Keratinocyte (primary cell): ENCODE data around the gene GPR157. TPM values are rescaled to one million over a fixed set of nuclear protein-coding genes. Genes with fewer than 3 reads are reported as not detected.

Experiments
- DNase-seq: peaks from one replicate; pipeline ENCODE4 v3.0.0-alpha.2; 2011; ENCODE audit warnings: low read depth, missing footprints, low spot score
- FAIRE-seq: peaks from 2 replicates; lab custom pipeline; 2011; peaks lifted over from hg19 to GRCh38; lab: Jason Lieb, UNC
- H2AFZ ChIP-seq: 2 replicates; pipeline ENCODE4 v1.6.0; 2012; ENCODE audit warnings: low read length, control low read depth, inconsistent platforms; ENCODE audit not compliant: control insufficient read depth
- H3K27ac ChIP-seq: 2 replicates; pipeline ENCODE4 v1.5.1; 2011; ENCODE audit warnings: low read length; ENCODE audit not compliant: control insufficient read depth, insufficient read depth
- H3K27me3 ChIP-seq: 3 replicates; pipeline ENCODE4 v1.6.0; 2011; ENCODE audit warnings: low read length; ENCODE audit not compliant: control insufficient read depth, insufficient read depth; ENCODE audit errors: extremely low read depth
- H3K36me3 ChIP-seq, 2 experiments: 2 replicates in 1 of 2; 3 replicates in 1 of 2; pipeline ENCODE4 v1.5.1; 2011; ENCODE audit warnings: low read length in 2 of 2, mild to moderate bottlenecking in 1 of 2; ENCODE audit not compliant: control insufficient read depth in 2 of 2, insufficient read depth in 2 of 2; ENCODE audit errors: extremely low read depth in 1 of 2
- H3K4me1 ChIP-seq: 3 replicates; pipeline ENCODE4 v1.5.1; 2011; ENCODE audit warnings: low read length; ENCODE audit not compliant: control insufficient read depth, insufficient read depth; ENCODE audit errors: extremely low read depth
- H3K4me2 ChIP-seq: 3 replicates; pipeline ENCODE4 v1.6.0; 2011; ENCODE audit warnings: low read depth, low read length; ENCODE audit not compliant: control insufficient read depth, insufficient read depth; ENCODE audit errors: extremely low read depth
- H3K4me3 ChIP-seq, 3 experiments: fragments of 200-600 bp in 1 of 3; sonication (generic) in 1 of 3; 2 replicates in 2 of 3; 3 replicates in 1 of 3; pipeline ENCODE4 v1.5.1; 2011 to 2016; ENCODE audit warnings: low read length in 3 of 3, mild to moderate bottlenecking in 3 of 3, control low read depth in 2 of 3, inconsistent platforms in 1 of 3, low read depth in 1 of 3, mixed read lengths in 1 of 3, mixed run types in 1 of 3, moderate library complexity in 1 of 3; ENCODE audit not compliant: control insufficient read depth in 2 of 3, insufficient read depth in 2 of 3; ENCODE audit errors: extremely low read depth in 1 of 3
- H3K79me2 ChIP-seq: 2 replicates; pipeline ENCODE4 v1.6.0; 2012; ENCODE audit warnings: low read length; ENCODE audit not compliant: control insufficient read depth, insufficient read depth
- H3K9ac ChIP-seq: 3 replicates; pipeline ENCODE4 v1.6.0; 2011; ENCODE audit warnings: low read length; ENCODE audit not compliant: control insufficient read depth, insufficient read depth; ENCODE audit errors: extremely low read depth
- H3K9me1 ChIP-seq: 3 replicates; pipeline ENCODE4 v1.6.0; 2011; ENCODE audit warnings: low read length; ENCODE audit not compliant: control insufficient read depth, insufficient read depth; ENCODE audit errors: extremely low read depth
- H3K9me3 ChIP-seq: 2 replicates; pipeline ENCODE4 v1.5.1; 2012; ENCODE audit warnings: low read depth, low read length; ENCODE audit not compliant: control insufficient read depth
- H4K20me1 ChIP-seq: 3 replicates; pipeline ENCODE4 v1.6.0; 2011; ENCODE audit warnings: low read length; ENCODE audit not compliant: control insufficient read depth, insufficient read depth; ENCODE audit errors: extremely low read depth
- CTCF ChIP-seq, 3 experiments: IDR thresholded peaks in 1 of 3; conservative IDR thresholded peaks in 1 of 3; optimal IDR thresholded peaks in 1 of 3; 2 replicates in 2 of 3; 3 replicates in 1 of 3; pipeline versions ENCODE3 to v1.5.1; 2011; ENCODE audit warnings: low read length in 3 of 3, mild to moderate bottlenecking in 3 of 3, moderate library complexity in 2 of 3, control low read depth in 1 of 3, inconsistent platforms in 1 of 3; ENCODE audit not compliant: insufficient read depth in 2 of 3; ENCODE audit errors: extremely low read depth in 1 of 3
- EZH2 ChIP-seq: IDR thresholded peaks from one replicate; pipeline ENCODE4 v1.6.1; 2012; ENCODE audit warnings: inconsistent platforms, mild to moderate bottlenecking, low read length, moderate library complexity
- dilution Hi-C: fragments of 300-500 bp; cut with MboI; formaldehyde crosslinking; loops from one replicate; pipeline ENCODE4 v1.7.0; 2020; ENCODE audit warnings: low sequenced_read_pairs; ENCODE audit not compliant: extremely low pct_ligation_motif_present
- polyA plus RNA-seq, 5 experiments: library from polyadenylated mRNA; depleted of rRNA in 3 of 5; stranded (reverse) in 3 of 5; stranded (forward) in 1 of 5; unstranded in 1 of 5; fragments of >200 nt; gene quantifications; 1 replicate in 1 of 5; 2 replicates in 3 of 5; 3 replicates in 1 of 5; pipeline versions ENCODE4 v1.2.1 to v1.2.3, GENCODE V29; 2011 to 2012; ENCODE audit warnings: missing spikeins in 2 of 5, low read depth in 1 of 5, low replicate concordance in 1 of 5

GPR157 gene
- polyA plus RNA-seq, 1 donor (not counting 4 experiments of a cell fraction or from before 2014, with no cell fraction given): 6.5 TPM

GRCh38 chr1:9152535-9152934 is 23.6 kb upstream of the GPR157 start:
- Histone ChIP-seq H3K36me3 (peaks cover 13 to 18% of the 10 kb centered on the region in 2 experiments), H2AFZ (no peak overlapping the region), H3K27ac (no peak overlapping the region), H4K20me1 (peaks cover 3% of the 10 kb centered on the region), H3K79me2 (peaks cover 39% of the 10 kb centered on the region), H3K9ac (no peak overlapping the region), H3K9me3 (no peaks in the 10 kb centered on the region), H3K4me2 (no peak overlapping the region), H3K27me3 (no peaks in the 10 kb centered on the region), H3K9me1 (peaks cover 4% of the 10 kb centered on the region), H3K4me1 (no peaks in the 10 kb centered on the region), H3K4me3 (no peak overlapping the region)
- no peak for TF ChIP-seq CTCF (optimal IDR thresholded peaks at IDR 0.05 in 1 of 3, IDR thresholded peaks at IDR 0.05 in 1 of 3, conservative IDR thresholded peaks at IDR 0.05 in 1 of 3; ENCODE audit: extremely low read depth in 1 of 3, insufficient read depth in 2 of 3, low read length in 3 of 3)
- no peak for TF ChIP-seq EZH2
- DNase-seq (no peak), FAIRE-seq (no peak)
- dilution Hi-C loops: no loop called here

DNA sequence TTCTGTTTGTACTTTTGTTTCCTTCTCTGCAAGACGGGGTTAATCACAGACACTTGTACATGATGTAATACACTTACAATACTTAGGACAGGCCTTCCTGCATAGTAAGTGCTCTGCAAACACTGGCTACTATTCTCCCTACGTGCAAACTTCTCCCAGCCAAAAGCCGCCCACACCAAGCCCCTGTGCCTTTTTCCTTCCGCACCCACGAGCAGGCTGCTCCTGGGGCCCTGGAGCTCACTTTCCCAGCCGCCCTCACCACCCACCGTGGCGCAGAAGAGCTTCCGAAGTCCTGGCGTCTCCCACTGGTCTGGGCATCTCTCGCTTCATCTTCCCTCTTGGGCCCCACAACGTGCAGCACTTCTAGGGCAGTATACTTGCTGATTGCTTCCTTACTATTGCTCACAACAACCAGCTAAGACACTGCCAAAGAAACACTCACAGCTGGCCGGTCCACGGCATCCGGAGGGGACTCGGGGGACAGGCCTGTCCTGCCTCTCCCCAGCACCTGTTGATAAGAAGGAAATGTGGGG is 22.5 kb upstream of the GPR157 start:
- Histone ChIP-seq H3K9me1 (peaks cover 3% of the 10 kb centered on the region), H3K27ac (no peak overlapping the region), H4K20me1 (peaks cover 3% of the 10 kb centered on the region)

More for the DNA sequence above, 22.5 kb upstream of the GPR157 start:
- Histone ChIP-seq H2AFZ (no peak overlapping the region), H3K36me3 (peaks cover 13 to 16% of the 10 kb centered on the region in 2 experiments), H3K9ac (no peak overlapping the region), H3K4me3 (no peak overlapping the region), H3K9me3 (no peaks in the 10 kb centered on the region), H3K4me2 (no peak overlapping the region), H3K79me2 (peaks cover 28% of the 10 kb centered on the region), H3K4me1 (no peaks in the 10 kb centered on the region), H3K27me3 (no peaks in the 10 kb centered on the region)
- TF ChIP-seq CTCF (optimal IDR thresholded peaks at IDR 0.05 in 1 of 3, IDR thresholded peaks at IDR 0.05 in 1 of 3, conservative IDR thresholded peaks at IDR 0.05 in 1 of 3; ENCODE audit: extremely low read depth in 1 of 3, insufficient read depth in 2 of 3, low read length in 3 of 3) (no peak), EZH2 (no peak)
- FAIRE-seq: no peak
- dilution Hi-C loops: no loop called here
- no peak for DNase-seq
